Astrocyte (in vitro differentiated cells and primary cell): ENCODE data around the gene PRR35. TPM values are rescaled to one million over a fixed set of nuclear protein-coding genes. Genes with fewer than 3 reads are reported as not detected.

Source experiments
- DNase-seq: peaks from one replicate; pipeline ENCODE4 v3.0.0-alpha.2; 2010; ENCODE audit warnings: low read depth
- FAIRE-seq: peaks from 2 replicates; lab custom pipeline; 2011; peaks lifted over from hg19 to GRCh38; lab: Jason Lieb, UNC
- H2AFZ ChIP-seq: 2 replicates; pipeline ENCODE4 v1.6.0; 2012; ENCODE audit warnings: low read depth, low read length, inconsistent platforms
- H3K27ac ChIP-seq: 2 replicates; pipeline ENCODE4 v1.5.1; 2011; ENCODE audit warnings: low read depth, low read length, inconsistent platforms
- H3K27me3 ChIP-seq: 2 replicates; pipeline ENCODE4 v1.6.0; 2011; ENCODE audit warnings: low read length, inconsistent platforms; ENCODE audit not compliant: insufficient read depth
- H3K36me3 ChIP-seq: 2 replicates; pipeline ENCODE4 v1.5.1; 2011; ENCODE audit warnings: low read length, inconsistent platforms; ENCODE audit not compliant: insufficient read depth
- H3K4me1 ChIP-seq: 2 replicates; pipeline ENCODE4 v1.5.1; 2011; ENCODE audit warnings: low read length, inconsistent platforms; ENCODE audit not compliant: insufficient read depth
- H3K4me2 ChIP-seq: 2 replicates; pipeline ENCODE4 v1.6.0; 2012; ENCODE audit warnings: low read length, inconsistent platforms
- H3K4me3 ChIP-seq: 2 replicates; pipeline ENCODE4 v1.5.1; 2011; ENCODE audit warnings: low read depth, mild to moderate bottlenecking, low read length, inconsistent platforms; ENCODE audit not compliant: insufficient read depth
- H3K79me2 ChIP-seq: 2 replicates; pipeline ENCODE4 v1.6.0; 2012; ENCODE audit warnings: mild to moderate bottlenecking, low read length, inconsistent platforms; ENCODE audit not compliant: insufficient read depth
- H3K9ac ChIP-seq: 2 replicates; pipeline ENCODE4 v1.6.0; 2012; ENCODE audit warnings: mild to moderate bottlenecking, low read length, inconsistent platforms
- H3K9me3 ChIP-seq: 2 replicates; pipeline ENCODE4 v1.5.1; 2012; ENCODE audit warnings: low read depth, mild to moderate bottlenecking, low read length, inconsistent platforms; ENCODE audit not compliant: insufficient read depth
- H4K20me1 ChIP-seq: 2 replicates; pipeline ENCODE4 v1.6.0; 2012; ENCODE audit warnings: low read length, inconsistent platforms; ENCODE audit not compliant: insufficient read depth
- H3K27ac Mint-ChIP-seq: one replicate; pipeline ENCODE4 v1.8.0; 2021; ENCODE audit warnings: mild to moderate bottlenecking, mixed read lengths; ENCODE audit not compliant: unreplicated experiment
- H3K27me3 Mint-ChIP-seq: one replicate; pipeline ENCODE4 v1.8.0; 2021; ENCODE audit warnings: low read depth, mixed read lengths; ENCODE audit not compliant: unreplicated experiment
- H3K36me3 Mint-ChIP-seq: one replicate; pipeline ENCODE4 v1.8.0; 2021; ENCODE audit warnings: low read depth, mixed read lengths; ENCODE audit not compliant: unreplicated experiment
- H3K4me1 Mint-ChIP-seq: one replicate; pipeline ENCODE4 v1.8.0; 2021; ENCODE audit warnings: low read depth, mixed read lengths; ENCODE audit not compliant: unreplicated experiment
- H3K4me3 Mint-ChIP-seq: one replicate; pipeline ENCODE4 v1.8.0; 2021; ENCODE audit warnings: mild to moderate bottlenecking, moderate library complexity, mixed read lengths; ENCODE audit not compliant: unreplicated experiment
- H3K9me3 Mint-ChIP-seq: one replicate; pipeline ENCODE4 v1.8.0; 2021; ENCODE audit warnings: mild to moderate bottlenecking, mixed read lengths; ENCODE audit not compliant: unreplicated experiment
- EZH2 ChIP-seq: IDR thresholded peaks from 2 replicates; pipeline ENCODE4 v1.6.1; 2012; ENCODE audit warnings: mild to moderate bottlenecking, low read length, inconsistent platforms; ENCODE audit not compliant: insufficient read depth
- total RNA-seq: library from RNA; stranded (reverse); gene quantifications from 2 replicates; pipeline ENCODE4 v1.2.1, GENCODE V29; 2021
- TF ChIP-seq, protein P1 (sequence below): IDR thresholded peaks from 2 replicates; pipeline ENCODE4 v1.5.1; 2011; ENCODE audit warnings: low read depth, mild to moderate bottlenecking, inconsistent platforms, low read length, moderate library complexity; ENCODE audit not compliant: insufficient read depth

The PRR35 gene
- total RNA-seq, 1 donor from 2014 or later: 0.09 TPM

DNA sequence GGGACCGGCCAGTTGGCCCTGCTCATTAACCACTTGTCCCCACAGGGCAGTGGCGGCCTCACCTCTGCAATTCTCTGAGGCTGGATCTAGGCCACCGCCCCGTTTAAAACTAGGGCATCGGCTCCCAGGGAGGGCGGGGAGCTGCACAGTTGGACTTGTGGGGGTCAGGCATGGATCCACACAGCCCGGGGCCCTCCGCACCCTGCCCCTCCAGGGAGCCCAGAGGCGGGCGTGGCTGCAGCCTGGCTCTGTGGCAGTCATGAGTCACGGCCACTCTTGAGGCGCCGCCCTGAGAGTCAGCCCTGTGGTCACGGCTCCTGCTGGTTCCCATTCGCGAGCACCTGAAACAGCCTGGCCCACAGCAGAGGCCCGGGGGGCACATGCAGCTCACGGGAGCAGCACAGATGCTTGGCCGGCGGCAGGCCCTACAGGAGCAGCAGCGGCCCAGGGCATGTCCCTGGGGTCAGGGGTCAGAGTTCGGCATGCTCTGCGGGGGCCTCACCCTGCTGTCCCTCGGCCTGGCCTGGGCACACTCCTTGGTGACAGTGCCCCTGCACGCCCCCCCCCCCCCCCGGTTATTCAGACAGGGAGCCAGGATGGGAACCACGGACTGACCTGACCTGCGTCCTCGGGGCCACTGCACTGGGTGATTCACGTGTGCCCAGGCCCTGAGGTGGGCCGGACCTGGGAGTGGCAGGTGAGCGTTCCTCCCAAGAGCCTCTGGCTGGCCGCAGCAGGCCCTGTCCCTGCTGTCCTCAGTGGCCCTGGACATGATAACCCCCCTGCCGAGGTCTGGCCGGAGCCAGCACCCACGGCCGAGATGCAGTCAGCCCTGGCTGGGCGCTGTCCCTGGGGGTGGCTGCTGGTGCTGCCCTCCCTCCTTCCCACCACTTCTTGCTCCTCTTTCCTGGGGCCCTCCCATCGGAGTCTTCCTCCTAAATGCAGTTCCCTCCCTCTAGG, 24.5 kb upstream of the PRR35 start:
- Histone ChIP-seq H3K4me2 (peak overlapping the region; percentile 72), H3K79me2 (peaks cover 97% of the 10 kb centered on the region), H2AFZ (no peak overlapping the region), H3K9ac (peak overlapping the region; percentile 41), H3K27ac (peak overlapping the region; percentile 4), H3K4me1 (peaks cover 29% of the 10 kb centered on the region), H3K9me3 (no peaks in the 10 kb centered on the region), H3K36me3 (no peaks in the 10 kb centered on the region), H3K27me3 (no peaks in the 10 kb centered on the region), H3K4me3 (no peak overlapping the region), H4K20me1 (peaks cover 94% of the 10 kb centered on the region)
- H3K9me3 Mint-ChIP-seq: no peaks in the 10 kb centered on the region
- TF ChIP-seq, protein P1, sequence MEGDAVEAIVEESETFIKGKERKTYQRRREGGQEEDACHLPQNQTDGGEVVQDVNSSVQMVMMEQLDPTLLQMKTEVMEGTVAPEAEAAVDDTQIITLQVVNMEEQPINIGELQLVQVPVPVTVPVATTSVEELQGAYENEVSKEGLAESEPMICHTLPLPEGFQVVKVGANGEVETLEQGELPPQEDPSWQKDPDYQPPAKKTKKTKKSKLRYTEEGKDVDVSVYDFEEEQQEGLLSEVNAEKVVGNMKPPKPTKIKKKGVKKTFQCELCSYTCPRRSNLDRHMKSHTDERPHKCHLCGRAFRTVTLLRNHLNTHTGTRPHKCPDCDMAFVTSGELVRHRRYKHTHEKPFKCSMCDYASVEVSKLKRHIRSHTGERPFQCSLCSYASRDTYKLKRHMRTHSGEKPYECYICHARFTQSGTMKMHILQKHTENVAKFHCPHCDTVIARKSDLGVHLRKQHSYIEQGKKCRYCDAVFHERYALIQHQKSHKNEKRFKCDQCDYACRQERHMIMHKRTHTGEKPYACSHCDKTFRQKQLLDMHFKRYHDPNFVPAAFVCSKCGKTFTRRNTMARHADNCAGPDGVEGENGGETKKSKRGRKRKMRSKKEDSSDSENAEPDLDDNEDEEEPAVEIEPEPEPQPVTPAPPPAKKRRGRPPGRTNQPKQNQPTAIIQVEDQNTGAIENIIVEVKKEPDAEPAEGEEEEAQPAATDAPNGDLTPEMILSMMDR: no peak
- no peak for TF ChIP-seq EZH2
- H3K27ac Mint-ChIP-seq: peak overlapping the region; percentile 75
- H3K4me1 Mint-ChIP-seq: no peaks in the 10 kb centered on the region
- H3K4me3 Mint-ChIP-seq: no peak overlapping the region
- H3K36me3 Mint-ChIP-seq: no peaks in the 10 kb centered on the region
- DNase-seq (peak; percentile 65), FAIRE-seq (no peak)
- no peaks in the 10 kb centered on the region for H3K27me3 Mint-ChIP-seq

DNA sequence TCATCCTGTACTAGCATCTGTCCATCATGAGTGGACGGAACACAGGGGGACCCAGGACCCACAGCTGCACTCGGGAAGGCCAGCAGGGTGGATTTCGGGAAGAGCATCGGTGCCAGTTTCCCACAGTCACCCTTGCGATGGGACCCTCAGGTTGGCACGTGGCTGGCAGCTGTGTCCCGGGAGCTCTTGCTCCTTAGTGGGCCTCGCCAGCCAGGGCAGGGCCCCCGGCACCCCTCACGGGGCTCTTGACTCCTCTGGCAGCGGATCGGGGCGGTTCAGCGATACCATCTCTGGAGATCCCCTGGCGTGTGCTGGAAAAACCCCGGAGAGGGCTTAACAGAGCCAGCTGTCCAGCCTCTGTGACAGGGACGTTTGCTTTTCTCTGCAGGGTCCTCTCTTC, 23.4 kb upstream of the PRR35 start:
- Histone ChIP-seq H4K20me1 (peaks cover 94% of the 10 kb centered on the region), H3K27me3 (no peaks in the 10 kb centered on the region), H3K9me3 (no peaks in the 10 kb centered on the region), H3K4me3 (no peak overlapping the region), H3K9ac (no peak overlapping the region), H3K27ac (no peak overlapping the region), H2AFZ (no peak overlapping the region), H3K4me1 (peaks cover 29% of the 10 kb centered on the region), H3K79me2 (peaks cover 97% of the 10 kb centered on the region), H3K4me2 (no peak overlapping the region), H3K36me3 (no peaks in the 10 kb centered on the region)
- no peak overlapping the region for H3K4me3 Mint-ChIP-seq
- no peak for TF ChIP-seq EZH2
- TF ChIP-seq, protein P1: no peak
- FAIRE-seq (no peak), DNase-seq (no peak)
- H3K4me1 Mint-ChIP-seq: no peaks in the 10 kb centered on the region
- no peak overlapping the region for H3K27ac Mint-ChIP-seq
- no peaks in the 10 kb centered on the region for H3K27me3 Mint-ChIP-seq
- no peaks in the 10 kb centered on the region for H3K9me3 Mint-ChIP-seq
- H3K36me3 Mint-ChIP-seq: no peaks in the 10 kb centered on the region
